ENCODE results near the gene ATR.
"Not testable (repeated sequence)": the region's sequence is repeated elsewhere in the genome, so short reads cannot be mapped to it uniquely, and the experiment has no call there.

Gene ATR

DNA sequence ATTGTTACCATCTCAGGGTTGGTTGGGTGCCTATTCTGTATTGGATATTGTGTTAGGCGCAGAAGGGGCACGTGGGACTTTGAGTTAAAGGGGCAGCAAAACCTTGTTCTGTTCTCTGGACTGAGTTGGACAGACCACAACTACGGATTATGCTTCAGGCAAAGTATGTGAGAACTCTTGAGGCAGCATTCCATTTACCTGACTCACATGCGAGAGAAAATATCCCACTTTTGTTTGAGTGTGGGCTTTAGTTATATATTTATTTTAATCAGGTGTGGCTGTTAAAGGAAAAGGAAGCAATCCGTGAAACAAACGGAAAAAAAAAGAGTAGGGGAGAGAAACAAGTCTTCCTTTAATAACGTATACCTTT is 17.0 kb upstream of the ATR start:
- DNase-seq (ENCODE audit: low read depth), result peak; percentile 66
- H3K4me3 ChIP-seq (ENCODE audit: control insufficient read depth, low read depth, low read length), result peak overlapping the region; percentile 83
- TF ChIP-seq CTCF (conservative IDR thresholded peaks at IDR 0.05; ENCODE audit: control insufficient read depth, insufficient read depth, low read depth, low read length), result no peak

GRCh38 chr3:142595141-142595540 is 16.6 kb upstream of the ATR start:
- TF ChIP-seq CTCF (conservative IDR thresholded peaks at IDR 0.05; ENCODE audit: control insufficient read depth, insufficient read depth, low read depth, low read length), result no peak
- H3K4me3 ChIP-seq (ENCODE audit: control insufficient read depth, low read depth, low read length), result no peak overlapping the region
- DNase-seq (ENCODE audit: low read depth), result no peak

DNA sequence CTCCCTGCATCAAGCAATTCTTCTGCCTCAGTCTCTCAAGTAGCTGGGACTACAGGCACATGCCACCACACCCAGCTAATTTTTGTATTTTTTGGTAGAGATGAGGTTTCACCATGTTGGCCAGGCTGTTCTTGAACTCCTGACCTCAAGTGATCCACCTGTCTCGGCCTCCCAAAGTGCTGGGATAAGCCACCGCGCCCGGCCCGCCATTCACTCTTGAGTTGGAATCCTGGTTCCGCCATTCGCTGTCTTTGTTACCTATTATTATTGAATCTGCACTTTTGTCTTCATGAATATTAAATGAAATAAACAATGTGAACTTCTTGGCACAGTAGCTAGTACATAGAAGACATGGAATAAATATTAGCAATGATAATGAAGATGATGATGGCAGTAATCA is 13.7 kb upstream of the ATR start:
- H3K4me3 ChIP-seq (ENCODE audit: control insufficient read depth, low read depth, low read length); DNase-seq (ENCODE audit: low read depth): not testable (repeated sequence)

- no peak for DNase-seq (ENCODE audit: low read depth)
- no peak overlapping the region for H3K4me3 ChIP-seq (ENCODE audit: control insufficient read depth, low read depth, low read length)
- no peak for TF ChIP-seq CTCF (conservative IDR thresholded peaks at IDR 0.05; ENCODE audit: control insufficient read depth, insufficient read depth, low read depth, low read length)
Measured at GRCh38 chr3:142588703-142589102, 10.2 kb upstream of the ATR start.

- peak; percentile 83 for DNase-seq (ENCODE audit: low read depth)
- TF ChIP-seq CTCF (conservative IDR thresholded peaks at IDR 0.05; ENCODE audit: control insufficient read depth, insufficient read depth, low read depth, low read length), result peak; percentile 67
- no peak overlapping the region for H3K4me3 ChIP-seq (ENCODE audit: control insufficient read depth, low read depth, low read length)
Measured at GRCh38 chr3:142586803-142587406, 8.4 kb upstream of the ATR start.

DNA sequence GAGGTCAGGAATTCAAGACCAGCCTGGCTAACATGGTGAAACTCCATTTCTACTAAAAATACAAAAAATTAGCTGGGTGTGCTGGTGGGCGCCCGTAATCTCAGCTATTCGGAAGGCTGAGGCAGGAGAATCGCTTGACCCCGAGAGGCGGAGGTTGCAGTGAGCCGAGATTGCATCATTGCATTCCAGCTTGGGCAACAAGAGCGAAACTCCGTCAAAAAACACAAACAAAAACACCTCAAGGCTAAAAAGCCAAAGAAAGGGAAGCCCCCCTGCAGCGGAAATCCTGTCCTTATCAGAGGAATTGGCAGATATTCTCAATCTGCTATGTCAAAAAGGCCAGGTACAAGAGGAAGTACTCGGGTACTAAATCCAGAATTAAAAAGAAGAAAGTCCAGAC is 2.5 kb upstream of the ATR start:
- DNase-seq (ENCODE audit: low read depth); H3K4me3 ChIP-seq (ENCODE audit: control insufficient read depth, low read depth, low read length): not testable (repeated sequence)

DNA sequence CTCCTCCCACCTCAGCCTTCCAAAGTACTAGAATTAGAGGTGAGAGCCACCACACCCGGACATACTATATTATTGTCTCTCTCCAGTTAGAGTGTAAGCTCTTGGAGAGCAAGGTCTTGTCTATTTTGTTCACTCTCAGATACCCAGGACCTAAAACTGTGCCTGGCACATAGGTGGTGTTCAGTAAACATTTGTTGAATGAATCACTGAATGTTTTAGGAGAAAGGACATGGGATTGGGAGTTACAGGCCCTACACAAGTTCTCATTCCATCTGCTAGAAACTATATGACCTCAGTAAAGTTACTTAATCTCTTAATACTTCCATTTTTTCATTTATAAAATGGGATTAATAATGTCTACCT is 1.5 kb upstream of the ATR start:
- no peak for TF ChIP-seq CTCF (conservative IDR thresholded peaks at IDR 0.05; ENCODE audit: control insufficient read depth, insufficient read depth, low read depth, low read length)
- no peak overlapping the region for H3K4me3 ChIP-seq (ENCODE audit: control insufficient read depth, low read depth, low read length)
- DNase-seq (ENCODE audit: low read depth), result no peak

DNA sequence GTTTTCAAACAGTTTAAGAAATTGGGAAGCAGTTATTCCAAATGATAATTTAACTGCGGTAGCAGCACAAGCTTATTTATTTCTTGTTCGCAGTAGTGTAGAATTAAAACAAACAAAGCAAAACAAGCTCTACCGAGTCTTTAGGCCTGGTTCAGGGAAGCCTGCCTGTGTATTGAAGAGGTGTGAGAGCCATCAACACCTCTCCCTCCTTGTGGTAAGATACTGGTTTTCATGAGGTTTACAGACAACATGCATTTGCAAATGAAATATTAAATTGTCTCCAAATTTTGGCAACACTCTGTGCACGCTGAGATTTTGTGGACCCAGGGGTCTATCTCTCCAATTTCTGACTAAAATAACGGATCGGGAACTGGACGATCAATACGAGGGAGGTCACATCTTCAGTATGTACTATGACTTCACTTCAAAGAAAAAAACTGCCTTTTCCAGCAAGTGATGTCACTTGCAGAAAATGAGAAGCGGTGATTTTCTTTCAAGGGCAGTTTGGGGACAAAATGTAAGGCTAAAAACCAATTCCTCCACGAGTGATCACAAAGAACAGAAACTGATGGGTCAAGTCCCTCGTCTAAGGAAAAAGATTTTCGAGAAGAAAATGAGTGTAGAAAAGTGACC is 721 bp downstream of the ATR start:
- peak overlapping the region; percentile 98 for H3K4me3 ChIP-seq (ENCODE audit: control insufficient read depth, low read depth, low read length)
- peak; percentile 37 for DNase-seq (ENCODE audit: low read depth)
- TF ChIP-seq CTCF (conservative IDR thresholded peaks at IDR 0.05; ENCODE audit: control insufficient read depth, insufficient read depth, low read depth, low read length), result no peak
